GM18951 (cell line): Measurements from ENCODE around the gene KARS1.
"Not testable (repeated sequence)": the region's sequence is repeated elsewhere in the genome, so short reads cannot be mapped to it uniquely, and the experiment has no call there.

Experiments
- POLR2A ChIP-seq: IDR thresholded peaks from 4 replicates; pipeline ENCODE4 v1.6.1; 2011; ENCODE audit warnings: mild to moderate bottlenecking; ENCODE audit not compliant: insufficient read length, insufficient read depth; ENCODE audit errors: extremely low read depth
- in situ Hi-C: fragments of 300-500 bp; cut with MboI; formaldehyde crosslinking; loops from one replicate; pipeline ENCODE4 v1.12.0; 2022; ENCODE audit warnings: low sequenced_read_pairs, mixed read lengths, inconsistent platforms; ENCODE audit not compliant: unreplicated experiment

KARS1 gene

DNA sequence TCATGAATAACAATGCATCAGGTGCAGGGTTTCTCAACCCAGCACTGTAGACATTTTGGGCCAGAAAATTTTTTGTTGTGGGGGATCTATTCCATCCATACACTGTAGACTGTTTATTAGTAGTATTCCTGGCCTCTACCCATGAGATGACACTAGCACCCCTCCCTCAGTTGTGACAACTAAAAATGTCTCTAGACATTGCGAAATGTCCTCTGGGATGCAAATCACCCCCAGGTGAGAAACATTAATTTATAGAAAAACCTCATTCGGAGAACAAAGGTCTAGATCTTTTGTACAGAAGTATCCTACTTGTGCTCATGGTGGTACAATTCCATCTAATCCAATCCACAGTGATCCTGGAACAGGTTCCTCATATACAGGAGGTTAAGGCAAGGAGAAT is 28.7 kb downstream of the KARS1 start:
- in situ Hi-C loops, result no loop called here
- TF ChIP-seq POLR2A, result no peak

DNA sequence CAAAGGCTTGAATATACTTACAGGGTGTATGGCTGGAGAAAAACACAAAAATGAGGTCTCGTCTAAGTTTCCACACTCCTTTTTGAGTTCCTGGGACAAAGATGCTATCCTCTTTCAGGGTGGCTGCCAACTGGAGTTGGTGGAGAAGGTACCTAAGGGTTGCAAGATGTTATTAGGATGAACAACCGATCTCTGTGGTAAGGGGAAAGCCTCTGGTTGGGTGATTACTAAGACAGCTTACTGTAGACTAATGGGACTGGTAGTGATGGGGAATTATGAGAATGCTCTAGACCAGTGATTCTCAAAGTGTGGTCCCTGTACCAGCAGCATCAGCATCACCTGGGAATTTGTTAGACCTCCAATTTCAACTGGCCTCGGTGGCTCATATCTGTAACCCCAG is 30.3 kb downstream of the KARS1 start:
- in situ Hi-C loops, result no loop called here
- no peak for TF ChIP-seq POLR2A

DNA sequence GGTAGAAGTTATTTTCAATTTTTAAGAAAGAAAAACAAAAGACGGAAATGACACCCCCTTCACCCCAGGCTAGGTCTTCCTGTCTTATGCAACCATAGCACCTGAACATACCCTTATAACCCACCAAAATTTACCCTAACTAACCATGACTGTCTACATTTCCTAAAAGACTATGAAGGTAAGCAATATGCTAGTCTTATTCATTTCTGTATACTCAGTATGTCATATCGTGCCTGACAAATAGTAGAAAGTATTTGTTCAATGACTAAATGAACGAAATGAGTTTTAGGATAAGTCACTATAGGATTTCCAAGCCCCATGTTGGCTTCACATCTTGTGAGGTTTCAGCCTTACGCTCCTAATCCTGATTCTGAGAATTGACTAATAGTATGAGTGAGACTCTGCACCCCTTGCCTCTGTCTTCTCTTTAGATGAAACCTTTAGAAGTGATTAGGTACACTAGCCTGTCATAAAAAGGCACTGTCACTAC is 30.9 kb downstream of the KARS1 start:
- no peak for TF ChIP-seq POLR2A
- in situ Hi-C loops, result no loop called here

GRCh38 chr16:75615619-75616018 is 31.8 kb downstream of the KARS1 start:
- in situ Hi-C loops, result no loop called here
- TF ChIP-seq POLR2A, result no peak

GRCh38 chr16:75614066-75614897 is 33.2 kb downstream of the KARS1 start:
- in situ Hi-C loops, result no loop called here
- TF ChIP-seq POLR2A, result no peak

- in situ Hi-C loops, result no loop called here
- TF ChIP-seq POLR2A, result no peak
Measured at GRCh38 chr16:75606507-75606906, 41.0 kb downstream of the KARS1 start.

DNA sequence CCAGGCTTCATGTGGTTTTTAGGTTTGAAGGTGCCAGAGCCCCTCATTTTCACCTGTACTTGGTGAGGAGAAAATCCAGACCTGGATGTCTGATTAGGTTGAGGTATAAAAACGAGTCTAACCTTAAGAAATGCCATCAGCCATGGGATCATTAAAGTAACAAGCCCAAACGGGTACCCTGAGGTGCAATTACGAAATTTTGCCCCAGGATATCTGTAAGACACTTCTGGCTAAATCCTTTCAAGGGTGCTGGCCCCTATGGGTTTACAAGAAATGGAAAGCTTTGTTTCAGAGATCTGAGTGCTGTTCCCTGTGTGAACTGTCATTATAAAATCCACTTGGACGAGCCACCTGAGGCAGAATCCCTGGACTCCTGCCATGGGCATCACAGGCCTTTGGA is 44.2 kb downstream of the KARS1 start:
- no peak for TF ChIP-seq POLR2A
- in situ Hi-C loops, result no loop called here

- in situ Hi-C loops, result no loop called here
Measured at GRCh38 chr16:75599452-75600277, 47.8 kb downstream of the KARS1 start.

GRCh38 chr16:75593825-75594820 is 53.3 kb downstream of the KARS1 start:
- no peak for TF ChIP-seq POLR2A
- in situ Hi-C loops, result no loop called here

More at GRCh38 chr16:75599452-75600277, 47.8 kb downstream of the KARS1 start:
- TF ChIP-seq POLR2A, result no peak

DNA sequence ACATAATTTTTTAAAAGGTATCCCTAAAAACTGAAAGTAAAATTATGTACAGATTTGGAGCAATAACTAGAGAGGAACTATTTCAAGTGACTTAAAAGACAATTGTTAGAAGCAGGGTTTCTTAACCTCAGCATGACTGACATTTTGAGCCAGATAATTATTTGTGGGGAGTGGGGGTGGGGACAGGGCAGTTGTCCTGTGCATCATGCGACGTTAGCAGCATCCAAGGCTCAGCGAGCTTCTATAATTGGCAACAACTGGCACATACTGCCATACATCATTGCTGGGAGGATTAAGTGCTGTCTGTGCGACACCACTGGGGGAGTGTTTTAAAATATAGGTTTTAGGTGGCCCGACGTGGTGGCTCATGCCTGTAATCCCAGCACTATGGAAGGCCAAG is 54.2 kb downstream of the KARS1 start:
- no peak for TF ChIP-seq POLR2A
- in situ Hi-C loops, result no loop called here

DNA sequence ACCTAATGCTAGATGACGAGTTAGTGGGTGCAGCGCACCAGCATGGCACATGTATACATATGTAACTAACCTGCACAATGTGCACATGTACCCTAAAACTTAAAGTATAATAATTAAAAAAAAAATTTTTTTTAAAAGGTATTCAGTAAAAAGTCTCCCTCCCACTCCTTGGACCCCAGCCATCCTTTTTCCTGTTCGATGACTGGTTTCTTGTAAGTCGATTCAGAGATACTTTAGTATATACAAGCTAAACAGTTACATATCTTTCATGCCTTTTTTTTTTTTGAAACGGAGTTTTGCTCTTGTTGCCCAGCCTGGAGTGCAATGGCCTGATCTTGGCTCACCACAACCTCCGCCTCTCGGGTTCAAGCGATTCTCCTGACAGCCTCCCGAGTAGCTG is 55.5 kb downstream of the KARS1 start:
- in situ Hi-C loops, result not testable (repeated sequence)

GRCh38 chr16:75590920-75591843 is 56.3 kb downstream of the KARS1 start:
- no peak for TF ChIP-seq POLR2A
- in situ Hi-C loops, result no loop called here

DNA sequence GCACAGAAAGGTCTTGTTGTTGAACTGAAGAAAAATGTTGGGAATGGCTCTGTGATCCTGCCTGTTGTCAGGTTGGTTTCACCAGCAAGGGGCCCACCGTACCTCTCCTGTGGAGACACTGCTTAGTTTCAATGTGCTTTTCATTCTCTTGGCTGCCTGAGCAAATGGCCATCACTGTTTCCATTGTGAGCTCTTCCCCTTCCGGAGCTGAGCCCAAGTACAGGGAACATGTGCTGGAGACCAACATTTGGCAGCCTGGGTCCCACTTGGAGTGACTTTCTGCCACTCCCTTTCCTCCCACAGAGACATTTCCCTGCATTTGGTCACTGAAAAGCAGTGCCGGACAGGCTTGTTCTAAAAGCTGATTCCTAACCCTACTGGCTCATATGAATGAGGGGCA is 58.2 kb downstream of the KARS1 start:
- in situ Hi-C loops, result no loop called here
- no peak for TF ChIP-seq POLR2A
